ENCODE measurements around the gene CHST8.
"Not testable (repeated sequence)": the region's sequence is repeated elsewhere in the genome, so short reads cannot be mapped to it uniquely, and the experiment has no call there.

The CHST8 gene

DNA sequence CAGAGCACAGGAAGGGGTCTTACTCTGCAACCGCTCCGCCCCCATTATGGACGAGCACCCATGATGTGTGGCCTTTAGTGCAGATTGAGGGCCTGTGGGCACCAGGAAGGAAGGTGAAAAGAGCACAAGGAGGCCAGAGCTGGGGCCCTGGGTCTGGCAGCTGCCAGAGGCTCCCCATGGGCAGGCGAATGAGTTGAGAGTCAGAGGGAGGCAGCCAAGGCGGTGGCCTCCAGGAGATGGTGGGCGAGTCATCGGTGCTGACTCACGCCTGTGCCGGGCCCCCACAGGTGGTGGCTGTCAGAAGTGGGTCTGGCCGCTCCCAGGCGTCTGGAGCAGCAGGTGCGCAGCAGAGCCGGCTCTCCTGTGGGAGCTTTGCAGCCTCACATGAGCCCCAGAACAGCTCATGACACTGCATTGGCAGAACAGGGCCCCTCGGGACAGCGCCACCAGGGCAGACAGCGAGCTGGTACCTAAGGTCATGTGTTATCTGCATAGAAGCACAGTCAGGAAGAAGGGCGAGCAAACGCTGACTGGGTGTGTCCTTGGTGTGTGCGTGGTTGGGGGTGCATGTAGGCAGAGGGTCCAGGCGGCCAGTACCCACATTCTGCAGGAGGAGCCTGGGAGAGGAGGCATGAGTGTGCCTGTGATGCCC is 68.8 kb downstream of the CHST8 start:
- no peak for DNase-seq (ENCODE audit: low read depth)

GRCh38 chr19:33691030-33691427 is 69.3 kb downstream of the CHST8 start:
- no peak for DNase-seq (ENCODE audit: low read depth)

DNA sequence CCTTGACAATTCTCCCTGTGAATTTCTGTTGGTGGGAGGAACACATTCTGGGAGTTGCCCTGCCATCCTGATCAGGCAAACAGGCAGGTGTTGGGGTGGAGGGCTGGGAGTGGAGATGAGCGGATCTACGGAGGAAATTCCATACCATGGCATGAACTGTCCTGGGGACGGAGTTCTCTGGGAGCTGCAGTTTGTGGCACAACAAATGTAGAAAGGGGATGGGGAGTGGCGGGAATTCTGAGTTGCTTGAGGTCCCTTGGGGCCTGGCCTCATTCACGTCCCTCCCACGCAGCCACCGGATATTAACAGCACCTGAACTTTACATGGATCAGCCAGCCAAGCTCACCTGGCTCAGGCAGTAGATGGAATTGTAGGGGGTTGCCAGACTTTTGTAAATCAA is 70.0 kb downstream of the CHST8 start:
- DNase-seq (ENCODE audit: low read depth) = no peak

DNA sequence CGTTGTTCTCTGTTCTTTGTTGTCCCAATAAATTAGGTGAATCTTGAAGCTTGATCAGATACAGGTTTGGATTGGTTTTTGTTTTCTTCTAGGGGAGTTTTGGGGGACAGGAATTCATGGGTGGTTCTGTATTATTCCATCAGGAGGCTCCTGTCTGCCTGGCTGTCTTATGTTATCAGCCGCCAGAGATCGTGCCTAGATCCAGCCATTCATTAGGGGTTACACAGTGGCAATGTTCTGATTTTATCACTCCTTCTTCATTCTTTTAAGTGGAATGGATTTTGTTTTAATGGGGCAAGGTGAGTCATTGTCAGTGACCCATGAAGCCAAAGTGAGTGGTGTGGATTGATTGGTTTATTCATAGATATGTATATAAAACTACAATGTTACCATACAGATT is 71.9 kb downstream of the CHST8 start:
- no peak for DNase-seq (ENCODE audit: low read depth)

GRCh38 chr19:33695547-33695946 is 73.8 kb downstream of the CHST8 start:
- DNase-seq (ENCODE audit: low read depth) = not testable (repeated sequence)

- DNase-seq (ENCODE audit: low read depth) = no peak
Observed at GRCh38 chr19:33697766-33698165, 76.0 kb downstream of the CHST8 start.

DNA sequence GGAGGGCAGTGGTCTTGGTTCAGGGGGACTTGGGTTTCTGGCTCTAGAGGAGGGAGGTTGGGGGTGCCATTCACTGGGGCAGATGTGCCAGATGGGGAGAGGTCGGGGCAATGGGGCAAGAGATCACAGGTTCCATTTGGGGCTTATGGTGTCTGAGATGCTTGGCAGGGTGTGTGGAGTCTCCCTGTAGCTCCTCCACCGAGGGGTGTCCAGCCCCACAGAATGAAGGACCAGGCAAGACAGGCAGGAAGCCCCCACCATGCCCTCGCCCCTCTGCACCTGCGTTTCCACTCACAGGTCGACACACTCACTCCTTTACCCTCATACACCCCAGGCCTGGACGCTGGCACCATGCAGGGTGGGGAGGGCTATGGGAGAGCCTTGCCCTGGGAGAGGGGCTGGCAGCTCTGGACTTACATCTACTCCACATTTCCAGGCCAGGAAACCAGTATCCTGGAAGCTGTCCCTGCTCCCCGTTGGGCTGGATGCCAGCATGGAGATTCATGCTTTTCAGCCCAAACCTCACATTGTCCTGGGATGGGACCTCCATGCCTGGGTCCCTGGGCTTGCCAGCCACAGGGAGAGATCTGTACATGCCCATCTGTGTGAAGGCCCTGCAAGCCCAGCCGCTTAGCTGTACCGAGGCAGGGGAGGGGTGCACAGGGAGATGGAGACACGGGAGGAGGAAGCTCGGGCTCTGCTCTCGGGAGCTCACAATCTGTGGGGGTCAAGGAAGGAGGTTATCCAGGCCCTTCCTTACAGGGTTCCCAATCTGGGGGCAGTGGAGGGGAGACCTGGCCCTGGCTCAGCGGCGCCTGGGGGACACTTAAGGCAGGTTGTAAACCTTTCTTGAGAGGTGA is 77.1 kb downstream of the CHST8 start:
- DNase-seq (ENCODE audit: low read depth) = no peak

DNA sequence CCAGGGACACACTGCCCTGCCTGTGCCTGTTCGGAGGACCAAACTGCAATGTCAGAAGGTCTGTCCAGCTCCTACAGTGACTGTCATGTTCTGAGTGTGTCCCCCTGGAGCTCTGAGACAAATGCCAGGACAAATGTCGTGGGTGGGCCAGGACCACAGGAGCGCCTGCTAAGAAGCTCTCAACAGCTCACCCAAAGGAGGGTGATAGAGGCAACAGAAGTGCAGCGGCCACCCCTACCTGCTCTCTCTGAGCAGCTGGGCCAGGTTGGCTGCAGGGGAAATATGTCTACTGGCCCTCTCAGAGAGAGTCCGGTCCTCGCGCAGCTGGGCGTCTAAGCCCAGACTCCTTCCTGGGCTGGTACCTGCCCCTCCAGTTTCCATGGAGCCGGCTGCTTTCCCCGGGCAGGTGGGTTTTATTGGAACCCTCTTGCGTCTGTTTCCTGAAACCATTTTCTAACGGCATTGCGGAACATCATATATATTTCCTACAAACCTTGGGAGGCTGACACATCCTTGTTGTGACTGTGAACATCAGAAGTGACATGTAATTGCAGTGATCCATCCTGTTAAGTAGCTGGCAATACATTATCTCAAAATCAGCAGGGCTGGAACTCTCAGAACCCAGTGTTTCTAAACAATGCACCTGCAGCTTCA is 78.1 kb downstream of the CHST8 start:
- no peak for DNase-seq (ENCODE audit: low read depth)

DNA sequence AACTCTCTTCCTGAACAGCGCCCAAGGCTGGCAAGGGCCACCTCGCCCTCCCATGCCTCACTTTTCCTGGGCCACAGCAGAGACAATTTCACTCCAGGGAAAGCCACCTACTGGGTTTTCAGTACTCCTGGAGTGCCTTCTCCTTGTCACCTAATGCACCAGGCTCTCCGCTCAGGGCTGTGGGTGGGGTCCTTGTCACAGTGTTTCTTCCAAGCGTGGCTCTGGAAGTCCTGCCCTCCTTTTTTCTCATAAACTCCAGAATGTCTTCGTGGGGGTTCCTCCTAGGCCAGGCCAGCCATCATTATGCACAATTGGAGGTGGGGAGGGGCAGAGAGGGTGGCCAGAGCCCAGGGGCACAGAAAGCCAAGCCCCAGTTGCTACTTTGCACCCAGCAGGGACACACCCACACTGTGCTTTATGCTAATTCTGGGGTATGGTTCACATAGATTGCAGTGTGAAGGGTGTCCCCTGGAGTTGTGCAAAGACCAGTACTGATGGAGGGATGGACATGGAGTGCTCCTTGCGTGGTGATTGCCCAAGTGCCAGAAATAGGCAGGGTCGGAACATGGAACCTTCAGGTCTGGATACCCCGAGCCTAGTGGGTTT is 78.8 kb downstream of the CHST8 start:
- no peak for DNase-seq (ENCODE audit: low read depth)

DNA sequence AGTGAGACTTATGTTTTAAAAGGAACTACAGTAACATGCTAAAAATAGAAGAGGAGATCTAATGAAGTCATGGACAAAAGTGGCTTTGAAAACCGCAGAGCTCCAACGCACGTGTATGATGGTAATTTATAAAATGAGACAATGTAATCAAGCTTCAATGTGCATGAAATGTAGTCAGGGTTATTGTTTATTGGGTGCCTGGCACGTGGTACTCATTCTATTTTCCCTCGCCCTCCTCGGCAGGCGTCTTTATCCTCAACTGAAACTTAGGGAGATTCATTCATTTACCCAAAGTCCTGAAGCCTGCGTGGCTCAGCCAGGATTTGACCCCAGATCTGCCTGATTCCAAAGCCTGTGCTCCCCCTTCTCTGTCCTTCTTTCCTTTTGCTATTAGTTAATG is 79.8 kb downstream of the CHST8 start:
- DNase-seq (ENCODE audit: low read depth) = no peak

- no peak for DNase-seq (ENCODE audit: low read depth)
Observed at GRCh38 chr19:33702606-33703437, 81.1 kb downstream of the CHST8 start.

DNA sequence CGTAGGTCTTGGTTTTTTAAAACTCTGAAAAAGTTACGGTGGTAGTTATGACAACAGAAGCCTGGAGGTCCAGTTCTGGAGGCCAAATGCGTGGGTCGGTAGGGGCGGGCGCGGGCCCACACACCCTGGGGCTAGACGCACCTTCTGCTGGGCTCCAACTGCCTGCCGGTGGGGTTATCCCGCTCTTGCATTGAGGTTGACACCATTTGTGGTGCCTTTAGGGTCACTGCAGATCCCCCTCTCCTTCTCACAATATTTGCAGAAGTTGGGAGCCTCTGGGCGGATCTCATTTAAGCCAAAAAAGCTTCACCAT is 81.6 kb downstream of the CHST8 start:
- DNase-seq (ENCODE audit: low read depth) = no peak

DNA sequence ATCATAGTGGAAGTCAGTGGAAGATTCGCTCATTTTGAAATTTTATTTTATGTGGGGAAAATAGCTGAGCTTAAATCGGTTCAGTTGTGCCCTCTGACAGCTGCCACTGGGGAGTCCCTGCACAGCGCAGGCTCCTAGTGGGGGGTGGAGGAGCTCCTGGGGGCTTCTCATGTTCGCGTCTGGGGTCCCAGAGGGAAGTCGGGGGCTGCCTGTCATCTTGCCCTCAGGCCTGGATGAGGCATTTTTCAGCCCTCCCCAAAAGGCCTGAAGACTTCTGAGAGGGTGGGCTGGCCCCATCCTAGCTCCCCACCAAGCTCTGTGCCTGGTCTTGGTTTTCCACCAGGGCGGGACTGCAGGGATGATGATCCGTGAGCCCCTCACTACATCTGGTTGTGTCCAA is 82.1 kb downstream of the CHST8 start:
- no peak for DNase-seq (ENCODE audit: low read depth)

DNA sequence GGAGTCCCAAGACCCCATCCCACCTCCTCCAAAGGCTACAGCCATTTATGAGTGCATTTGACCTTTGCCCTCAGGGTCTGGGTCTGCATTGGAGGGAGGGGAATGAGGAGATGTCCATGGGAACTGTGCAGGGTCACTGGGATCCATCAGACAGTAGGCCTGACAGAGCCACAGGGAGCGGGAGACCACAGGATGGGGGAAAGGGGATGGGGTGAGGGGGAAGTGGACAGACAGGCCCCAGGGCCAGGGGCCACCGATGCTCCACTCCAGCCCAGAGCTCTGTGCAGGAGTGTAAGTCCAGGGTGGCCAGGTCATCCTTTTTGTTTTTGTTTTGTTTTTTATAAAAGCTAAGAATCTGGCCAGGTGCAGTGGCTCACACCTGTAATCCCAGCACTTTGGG is 82.5 kb downstream of the CHST8 start:
- no peak for DNase-seq (ENCODE audit: low read depth)

DNA sequence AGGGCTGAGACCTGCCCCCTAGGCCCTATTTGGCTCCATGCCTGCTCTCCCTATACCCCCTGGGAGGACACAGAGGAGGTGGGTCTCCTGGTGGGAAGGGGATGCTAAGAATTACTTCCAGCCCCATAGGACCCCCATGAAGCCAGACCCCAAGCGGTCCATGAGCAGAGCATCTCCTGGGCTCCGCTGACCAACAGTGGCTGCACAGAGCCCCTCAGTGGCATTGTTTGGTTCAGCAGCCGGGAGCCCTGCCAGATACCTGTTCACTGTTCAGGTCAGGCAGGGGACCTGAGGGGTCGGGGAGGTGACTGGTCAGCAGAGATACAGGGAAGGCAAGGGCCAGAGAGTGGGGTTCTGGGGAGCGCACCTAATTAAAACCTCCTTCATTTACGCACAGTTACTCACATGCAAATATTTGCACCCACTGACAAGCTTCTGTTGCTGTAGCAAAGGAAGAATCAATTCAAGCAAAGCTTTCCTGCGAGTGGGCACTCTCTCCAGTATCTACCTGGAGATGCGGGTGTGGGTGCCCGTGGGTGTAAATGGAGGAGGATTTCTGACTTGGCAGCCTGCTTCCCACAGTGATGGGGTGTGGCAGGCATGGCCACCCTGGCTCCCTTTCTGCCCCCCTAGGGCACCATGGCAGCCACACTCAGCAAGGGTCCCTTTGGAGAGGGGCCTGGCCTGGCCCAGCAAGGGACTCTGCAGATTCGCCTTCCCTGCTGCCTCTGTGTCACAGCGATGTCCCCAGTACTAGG is 83.5 kb downstream of the CHST8 start:
- no peak for DNase-seq (ENCODE audit: low read depth)

GRCh38 chr19:33705860-33706259 is 84.1 kb downstream of the CHST8 start:
- no peak for DNase-seq (ENCODE audit: low read depth)

GRCh38 chr19:33706631-33707030 is 84.9 kb downstream of the CHST8 start:
- no peak for DNase-seq (ENCODE audit: low read depth)

- no peak for DNase-seq (ENCODE audit: low read depth)
Observed at GRCh38 chr19:33712268-33712667, 90.5 kb downstream of the CHST8 start.

GRCh38 chr19:33713194-33713593 is 91.4 kb downstream of the CHST8 start:
- DNase-seq (ENCODE audit: low read depth) = no peak

DNA sequence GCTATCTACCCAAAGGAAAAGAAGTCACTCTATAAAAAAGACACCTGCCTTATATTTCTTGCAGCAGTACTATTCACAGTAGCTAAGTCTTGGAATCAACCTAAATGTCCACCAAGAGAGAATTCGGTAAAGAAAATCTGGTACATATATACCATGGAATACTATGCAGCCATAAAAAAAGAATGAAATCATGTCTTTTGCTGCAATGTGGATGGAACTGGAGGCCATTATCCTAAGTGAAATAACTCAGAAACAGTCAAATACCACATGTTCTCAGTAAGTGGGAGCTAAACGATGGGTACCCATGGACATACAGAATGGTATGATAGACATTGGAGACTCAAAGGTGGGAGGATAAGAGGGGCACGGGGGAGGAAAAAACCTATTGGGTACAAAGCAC is 92.4 kb downstream of the CHST8 start:
- DNase-seq (ENCODE audit: low read depth) = no peak

GRCh38 chr19:33715462-33715861 is 93.7 kb downstream of the CHST8 start:
- DNase-seq (ENCODE audit: low read depth) = no peak

Data from amniotic epithelial cell (primary cell).